HepG2 (cell line): Measurements from ENCODE around the gene UGT1A7. TPM values are rescaled to one million over a fixed set of nuclear protein-coding genes. Genes with fewer than 3 reads are reported as not detected.

Experiments used
- PLRG1 ChIP-seq: fragments of 450-650 bp; conservative IDR thresholded peaks from 2 replicates; pipeline ENCODE4 v1.6.1; 2016
- SNAPC4 ChIP-seq: sonication (generic); formaldehyde crosslinking; IDR thresholded peaks from 2 replicates; pipeline ENCODE4 v1.4.0; 2020; ENCODE audit warnings: mild to moderate bottlenecking, missing genetic modification reagents
- TERF1 ChIP-seq: sonication (generic); formaldehyde crosslinking; IDR thresholded peaks from 2 replicates; pipeline ENCODE4 v1.8.0; 2022; ENCODE audit warnings: mild to moderate bottlenecking, missing genetic modification reagents, moderate library complexity
- ZNF468 ChIP-seq: sonication (generic); formaldehyde crosslinking; IDR thresholded peaks from 2 replicates; pipeline ENCODE4 v1.8.0; 2022; ENCODE audit warnings: mild to moderate bottlenecking, moderate library complexity, missing genetic modification reagents
- ZNF512B ChIP-seq: sonication (generic); formaldehyde crosslinking; IDR thresholded peaks from 2 replicates; pipeline ENCODE4 v1.5.1; 2020; ENCODE audit warnings: missing genetic modification reagents, mild to moderate bottlenecking, borderline replicate concordance
- polyA plus RNA-seq, 8 experiments: library from polyadenylated mRNA; depleted of rRNA in 3 of 8; stranded (reverse) in 7 of 8; unstranded in 1 of 8; fragments of >200 nt; fragmentation: Illumina TruSeq in 4 of 8; extraction: Trizol in 4 of 8; gene quantifications; 2 replicates each; pipeline versions ENCODE4 v1.2.1 to v1.2.3, GENCODE V29; 2011 to 2016; ENCODE audit warnings: low read depth in 4 of 8, missing spikeins in 1 of 8, mixed read lengths in 1 of 8; ENCODE audit not compliant: insufficient read depth in 1 of 8
- total RNA-seq, 5 experiments: library from RNA; depleted of rRNA; stranded (reverse); fragments of >200 nt; fragmentation: Illumina TruSeq; extraction: Trizol; gene quantifications; 2 replicates each; pipeline ENCODE4 v1.2.3, GENCODE V29; 2016; ENCODE audit warnings: low read depth in 1 of 5

Gene UGT1A7
- total and polyA plus RNA-seq, 2 of the 13 experiments (the other 11 are each of a cell fraction or from before 2014, with no cell fraction given), result not detected

- TF ChIP-seq TERF1, result no peak
- no peak for TF ChIP-seq PLRG1
- no peak for TF ChIP-seq SNAPC4 (CRISPR knock-in tag)
- no peak for TF ChIP-seq ZNF512B (CRISPR knock-in tag)
- TF ChIP-seq ZNF468, result no peak
- TF ChIP-seq, all 625 proteins: peak for 0
Observed at GRCh38 chr2:233768076-233768475, 86.4 kb downstream of the UGT1A7 start (continued).
